Caki2 (cell line): ENCODE measurements around the gene SMYD3. TPM values are rescaled to one million over a fixed set of nuclear protein-coding genes. Genes with fewer than 3 reads are reported as not detected.
"Not testable (repeated sequence)": the region's sequence is repeated elsewhere in the genome, so short reads cannot be mapped to it uniquely, and the experiment has no call there.

ENCODE experiments used
- DNase-seq: peaks from one replicate; pipeline ENCODE4 v3.0.0-alpha.2; 2015; ENCODE audit warnings: low read depth
- in situ Hi-C: cut with HindIII; loops from 2 replicates; pipeline ENCODE4 v1.10.0; 2016; ENCODE audit warnings: low sequenced_read_pairs, low pct_unique_long_range_greater_than_20kb, mixed read lengths
- total RNA-seq: library from RNA; depleted of rRNA; stranded (reverse); fragments of >200 nt; shearing (Covaris generic); gene quantifications from 2 replicates; pipeline ENCODE4 v1.2.3, GENCODE V29; 2014; ENCODE audit warnings: low replicate concordance

SMYD3 gene
- total RNA-seq, 1 experiment from 2014 or later, result 47.7 TPM

GRCh38 chr1:246390855-246391254 lies 116.2 kb downstream of the SMYD3 start:
- in situ Hi-C loops, result no loop called here
- DNase-seq, result no peak

GRCh38 chr1:246384616-246385015 lies 122.5 kb downstream of the SMYD3 start:
- in situ Hi-C loops, result no loop called here

GRCh38 chr1:246383791-246384190 lies 123.3 kb downstream of the SMYD3 start:
- in situ Hi-C loops, result no loop called here
- DNase-seq, result no peak

More at GRCh38 chr1:246384616-246385015, 122.5 kb downstream of the SMYD3 start:
- DNase-seq, result no peak

- in situ Hi-C loops, result no loop called here
- no peak for DNase-seq
Observed at GRCh38 chr1:246383239-246383589, 123.9 kb downstream of the SMYD3 start.

GRCh38 chr1:246382589-246383238 lies 124.4 kb downstream of the SMYD3 start:
- DNase-seq, result no peak

GRCh38 chr1:246381452-246381851 lies 125.6 kb downstream of the SMYD3 start:
- in situ Hi-C loops, result no loop called here
- no peak for DNase-seq

More at GRCh38 chr1:246382589-246383238, 124.4 kb downstream of the SMYD3 start:
- in situ Hi-C loops, result no loop called here

- no peak for DNase-seq
- in situ Hi-C loops, result no loop called here
Observed at GRCh38 chr1:246377625-246378153, 129.4 kb downstream of the SMYD3 start.

- in situ Hi-C loops, result no loop called here
Observed at GRCh38 chr1:246373828-246374569, 133.1 kb downstream of the SMYD3 start.

GRCh38 chr1:246372559-246372958 lies 134.5 kb downstream of the SMYD3 start:
- in situ Hi-C loops, result no loop called here

More at GRCh38 chr1:246373828-246374569, 133.1 kb downstream of the SMYD3 start:
- DNase-seq, result no peak

GRCh38 chr1:246367041-246367440 lies 140.0 kb downstream of the SMYD3 start:
- no peak for DNase-seq
- in situ Hi-C loops, result no loop called here

More at GRCh38 chr1:246372559-246372958, 134.5 kb downstream of the SMYD3 start:
- no peak for DNase-seq

- DNase-seq, result no peak
- in situ Hi-C loops, result no loop called here
Observed at GRCh38 chr1:246365708-246366107, 141.4 kb downstream of the SMYD3 start.

- in situ Hi-C loops, result no loop called here
- DNase-seq, result no peak
Observed at GRCh38 chr1:246364415-246364941, 142.6 kb downstream of the SMYD3 start.

- DNase-seq, in situ Hi-C loops: not testable (repeated sequence)
Observed at GRCh38 chr1:246357014-246357598, 150.0 kb downstream of the SMYD3 start.

- no peak for DNase-seq
- in situ Hi-C loops, result no loop called here
Observed at GRCh38 chr1:246355411-246356230, 151.5 kb downstream of the SMYD3 start.

GRCh38 chr1:246351721-246352120 lies 155.4 kb downstream of the SMYD3 start:
- no peak for DNase-seq
- in situ Hi-C loops, result no loop called here

- in situ Hi-C loops, result no loop called here
- no peak for DNase-seq
Observed at GRCh38 chr1:246350745-246351144, 156.3 kb downstream of the SMYD3 start.

GRCh38 chr1:246343937-246344336 lies 163.1 kb downstream of the SMYD3 start:
- in situ Hi-C loops, result no loop called here
- DNase-seq, result no peak

- no peak for DNase-seq
- in situ Hi-C loops, result no loop called here
Observed at GRCh38 chr1:246343251-246343650, 163.8 kb downstream of the SMYD3 start.
